ENCODE data around the gene DOK6.

DNA sequence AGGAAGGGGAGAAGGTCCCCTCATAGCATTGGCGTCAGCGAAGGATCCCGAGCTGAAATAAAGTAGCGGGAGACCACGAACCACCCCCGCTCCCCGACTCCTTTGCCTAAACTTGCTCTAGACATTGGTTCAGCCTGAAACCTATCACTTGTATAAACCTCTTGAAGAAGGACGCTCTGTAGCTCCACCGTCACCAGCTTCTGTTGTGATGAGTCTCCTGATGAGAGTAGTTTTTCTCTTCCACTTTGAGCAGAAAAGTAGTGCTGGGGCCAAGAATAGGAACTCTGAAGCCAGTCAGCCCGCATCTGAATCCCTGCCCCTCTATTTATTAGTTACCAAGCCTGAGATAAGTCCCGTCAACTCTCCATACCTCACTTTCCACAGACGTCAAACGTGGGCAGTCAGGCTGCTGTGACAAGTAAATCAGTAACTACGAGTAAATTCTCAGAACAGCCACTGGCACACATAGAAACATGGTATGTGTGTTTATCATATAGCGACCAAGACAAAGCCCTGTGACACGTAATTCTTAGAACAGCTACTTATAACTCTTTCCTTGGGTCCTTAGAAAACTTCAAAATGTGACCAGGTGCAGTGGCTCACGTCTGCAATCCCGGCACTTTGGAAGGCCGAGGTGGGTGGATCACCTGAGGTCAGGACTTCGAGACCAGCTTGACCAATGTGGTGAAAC lies 485.3 kb downstream of the DOK6 start:
- TF ChIP-seq CTCF (IDR thresholded peaks at IDR 0.05) (no peak), EZH2phosphoT487 (IDR thresholded peaks at IDR 0.05) (no peak)
